IMR-90 (cell line): ENCODE measurements around the gene SLC22A7. TPM values are rescaled to one million over a fixed set of nuclear protein-coding genes. Genes with fewer than 3 reads are reported as not detected.

Experiments used
- ATAC-seq: fragments of 200-7000 bp; cut with Tn5 transposase; 2 replicates; pipeline ENCODE4 v1.9.1; 2020; ENCODE audit warnings: low read depth, mild to moderate bottlenecking, moderate library complexity
- BruUV-seq: library from RNA; stranded (reverse); fragments of 400-500 nt; replicated peaks from 2 replicates; lab custom pipeline; 2021; lab: Mats Ljungman, UMichigan
- CTCF ChIA-PET: fragments of 300-600 bp; formaldehyde crosslinking; extraction: SDS; loops from one replicate; lab custom pipeline; 2021; ENCODE audit warnings: antibody characterized with exemption; lab: Yijun Ruan, JAX
- POLR2A ChIA-PET: fragments of 300-600 bp; sonication (Branson Sonifier 250); formaldehyde crosslinking; loops from one replicate; lab custom pipeline; 2022; ENCODE audit warnings: antibody characterized with exemption; ENCODE audit not compliant: unreplicated experiment; lab: Charles Lee
- DNase-seq: peaks from one replicate; pipeline ENCODE4 v3.0.0; 2013
- H2AFZ ChIP-seq: replicated peaks from 2 replicates; pipeline ENCODE3; 2013; ENCODE audit warnings: low read length, mild to moderate bottlenecking; ENCODE audit not compliant: poor library complexity
- H2AK5ac ChIP-seq: 2 replicates; pipeline ENCODE4 v1.6.1; 2013; ENCODE audit warnings: low read depth, low read length, inconsistent platforms
- H2AK9ac ChIP-seq: replicated peaks from 2 replicates; pipeline ENCODE3; 2013; ENCODE audit warnings: mild to moderate bottlenecking, low read depth, low read length, moderate library complexity; ENCODE audit not compliant: poor library complexity
- H2BK120ac ChIP-seq: 2 replicates; pipeline ENCODE4 v1.6.1; 2013; ENCODE audit warnings: low read depth, low read length, inconsistent platforms
- H2BK15ac ChIP-seq: 3 replicates; pipeline ENCODE4 v1.6.1; 2013; ENCODE audit warnings: low read depth, low read length, inconsistent platforms
- H2BK20ac ChIP-seq: 2 replicates; pipeline ENCODE4 v1.6.1; 2013; ENCODE audit warnings: low read depth, mild to moderate bottlenecking, inconsistent platforms, low read length, moderate library complexity
- H2BK5ac ChIP-seq: 2 replicates; pipeline ENCODE4 v1.6.1; 2013; ENCODE audit warnings: mild to moderate bottlenecking, low read depth, low read length, inconsistent platforms; ENCODE audit not compliant: poor library complexity, severe bottlenecking
- H3K14ac ChIP-seq: replicated peaks from 2 replicates; pipeline ENCODE4 v1.6.1; 2013; ENCODE audit warnings: low read depth, low read length, inconsistent platforms
- H3K18ac ChIP-seq: 2 replicates; pipeline ENCODE4 v1.6.1; 2013; ENCODE audit warnings: low read depth, low read length, control low read depth
- H3K23ac ChIP-seq: 2 replicates; pipeline ENCODE4 v1.6.1; 2013; ENCODE audit warnings: low read depth, low read length, inconsistent platforms
- H3K27ac ChIP-seq: 2 replicates; pipeline ENCODE4 v1.5.1; 2013; ENCODE audit warnings: mild to moderate bottlenecking, control low read depth, low read length; ENCODE audit not compliant: insufficient read depth
- H3K27me3 ChIP-seq: 2 replicates; pipeline ENCODE4 v1.6.1; 2013; ENCODE audit warnings: low read length; ENCODE audit not compliant: control insufficient read depth, insufficient read depth
- H3K36me3 ChIP-seq: 2 replicates; pipeline ENCODE4 v1.6.1; 2013; ENCODE audit warnings: low read length, mixed read lengths; ENCODE audit not compliant: control insufficient read depth, insufficient read depth
- H3K4ac ChIP-seq: 2 replicates; pipeline ENCODE4 v1.6.1; 2013; ENCODE audit warnings: low read depth, low read length, inconsistent platforms
- H3K4me1 ChIP-seq: 2 replicates; pipeline ENCODE4 v1.6.1; 2013; ENCODE audit warnings: low read length, mixed read lengths; ENCODE audit not compliant: control insufficient read depth, insufficient read depth
- H3K4me2 ChIP-seq: 2 replicates; pipeline ENCODE4 v1.6.1; 2013; ENCODE audit warnings: low read depth, mild to moderate bottlenecking, control low read depth, low read length, moderate library complexity
- H3K4me3 ChIP-seq: 2 replicates; pipeline ENCODE4 v1.5.1; 2013; ENCODE audit warnings: low read depth, mild to moderate bottlenecking, control low read depth, low read length, moderate library complexity; ENCODE audit not compliant: insufficient read depth
- H3K56ac ChIP-seq: 2 replicates; pipeline ENCODE4 v1.6.1; 2013; ENCODE audit warnings: low read length, inconsistent platforms; ENCODE audit not compliant: insufficient read depth; ENCODE audit errors: extremely low read depth
- H3K79me1 ChIP-seq, 2 experiments: 2 replicates each; pipeline ENCODE4 v1.6.1; 2013; ENCODE audit warnings: low read length in 2 of 2, inconsistent platforms in 1 of 2, low read depth in 1 of 2
- H3K9ac ChIP-seq: 2 replicates; pipeline ENCODE4 v1.6.1; 2013; ENCODE audit warnings: low read depth, low read length, control low read depth
- H3K9me1 ChIP-seq: 2 replicates; pipeline ENCODE4 v1.6.1; 2013; ENCODE audit warnings: low read length, inconsistent platforms; ENCODE audit not compliant: insufficient read depth
- H3K9me3 ChIP-seq: 2 replicates; pipeline ENCODE4 v1.6.1; 2013; ENCODE audit warnings: low read length; ENCODE audit not compliant: control insufficient read depth, insufficient read depth
- H4K20me1 ChIP-seq: 2 replicates; pipeline ENCODE4 v1.6.1; 2013; ENCODE audit warnings: low read length, inconsistent platforms; ENCODE audit not compliant: insufficient read depth
- H4K5ac ChIP-seq: 2 replicates; pipeline ENCODE4 v1.6.1; 2013; ENCODE audit warnings: mild to moderate bottlenecking, low read depth, low read length, control low read depth
- H4K8ac ChIP-seq, 2 experiments: 2 replicates each; pipeline ENCODE4 v1.6.1; 2013; ENCODE audit warnings: low read depth in 2 of 2, low read length in 2 of 2, control low read depth in 1 of 2, inconsistent platforms in 1 of 2
- H4K91ac ChIP-seq: 2 replicates; pipeline ENCODE4 v1.6.1; 2013; ENCODE audit warnings: low read depth, low read length, inconsistent platforms; ENCODE audit not compliant: insufficient read depth
- CHD1 ChIP-seq: IDR thresholded peaks from 2 replicates; pipeline ENCODE4 v1.6.1; 2012; ENCODE audit warnings: low read depth, low read length, improper control_type of control experiment
- ELK1 ChIP-seq: fragments of 150-350 bp; IDR thresholded peaks from 2 replicates; pipeline ENCODE4 v1.6.1; 2016; ENCODE audit warnings: low read depth, mild to moderate bottlenecking, low read length, moderate library complexity, borderline replicate concordance
- MAFK ChIP-seq: IDR thresholded peaks from 2 replicates; pipeline ENCODE4 v1.6.1; 2012; ENCODE audit warnings: low read depth, low read length, improper control_type of control experiment
- RCOR1 ChIP-seq: IDR thresholded peaks from 2 replicates; pipeline ENCODE4 v1.6.1; 2012; ENCODE audit warnings: mild to moderate bottlenecking, low read length, improper control_type of control experiment; ENCODE audit not compliant: insufficient replicate concordance
- SMC3 ChIP-seq: fragments of 150-350 bp; IDR thresholded peaks from 2 replicates; pipeline ENCODE4 v1.6.1; 2016; ENCODE audit warnings: low read depth, mild to moderate bottlenecking, antibody characterized with exemption, low read length, moderate library complexity
- WGBS, 2 experiments: methylation state at CpG; one replicate each; pipeline versions ENCODE4 v1.1.5 to v1.1.7; 2013; ENCODE audit warnings: missing lambda C conversion rate in 2 of 2; ENCODE audit not compliant: insufficient read length in 1 of 2; ENCODE audit errors: extremely low coverage in 2 of 2; 5-methylcytosine and 5-hydroxymethylcytosine counted together
- dilution Hi-C: fragments of 300-500 bp; cut with HindIII; formaldehyde crosslinking; loops from one replicate; pipeline ENCODE4 v1.14.3; 2018; ENCODE audit warnings: low sequenced_read_pairs; ENCODE audit not compliant: unreplicated experiment
- in situ Hi-C: fragments of 300-500 bp; cut with MboI; formaldehyde crosslinking; loops from 3 replicates; pipeline ENCODE4 v1.14.3; 2019; ENCODE audit warnings: low sequenced_read_pairs, inconsistent platforms, mixed read lengths
- intact Hi-C: fragments of 100-400 bp; cut with micrococcal nuclease; formaldehyde crosslinking; loops from 2 replicates; pipeline ENCODE4 v1.10.0; 2022
- polyA plus RNA-seq, 3 experiments: library from polyadenylated mRNA; depleted of rRNA; stranded (reverse); fragments of >200 nt; gene quantifications; 2 replicates each; pipeline ENCODE4 v1.2.3, GENCODE V29; 2012; ENCODE audit warnings: low replicate concordance in 1 of 3
- total RNA-seq: library from RNA; depleted of rRNA; stranded (reverse); fragments of >200 nt; gene quantifications from 2 replicates; pipeline ENCODE4 v1.2.3, GENCODE V29; 2012

SLC22A7 gene
- total and polyA plus RNA-seq, 2 of the 4 experiments (the other 2 are of a cell fraction) = not detected

DNA sequence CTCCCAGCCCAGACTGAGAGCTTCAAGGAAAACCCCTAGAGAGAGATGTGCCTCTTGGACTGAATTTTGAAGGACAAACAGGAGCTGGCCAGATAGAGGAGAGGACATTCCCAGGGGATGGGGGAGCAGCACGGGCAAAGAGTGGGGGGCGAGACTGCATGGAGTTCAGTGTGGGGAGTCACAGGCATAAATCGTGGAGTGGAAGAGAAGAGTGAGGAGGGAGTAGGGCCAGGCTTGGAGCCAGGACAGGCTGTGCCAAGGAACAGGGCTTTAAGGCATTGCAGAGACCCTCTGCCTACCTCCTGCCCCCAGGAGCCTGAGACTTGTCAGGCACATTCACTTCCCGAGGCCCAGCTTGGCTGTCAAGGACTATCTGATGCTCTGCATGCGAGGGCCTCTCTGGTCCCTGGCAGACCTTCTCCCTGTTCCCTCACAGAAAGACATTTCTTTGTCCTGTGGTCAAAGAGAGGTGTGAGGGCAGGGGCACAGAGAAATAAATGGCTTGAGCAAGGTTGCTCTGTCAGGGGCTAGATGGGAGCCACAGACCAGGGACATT lies 5.2 kb upstream of the SLC22A7 start:
- intact Hi-C loops (no loop called here), in situ Hi-C loops (no loop called here), dilution Hi-C loops (no loop called here)
- POLR2A ChIA-PET = no interaction called here
- no peak for DNase-seq
- no TSS peak for BruUV-seq
- no peak overlapping the region for H4K5ac ChIP-seq
- CTCF ChIA-PET = no interaction called here
- no peak for ATAC-seq
- no peak overlapping the region for H3K9ac ChIP-seq
- H2BK5ac ChIP-seq = no peak overlapping the region
- peak overlapping the region; percentile 11 for H2AFZ ChIP-seq
- no peaks in the 10 kb centered on the region for H3K4me1 ChIP-seq
- H4K20me1 ChIP-seq = no peaks in the 10 kb centered on the region
- no peak overlapping the region for H3K27ac ChIP-seq
- no peak overlapping the region for H4K8ac ChIP-seq
- no peak overlapping the region for H3K4me3 ChIP-seq
- no peak overlapping the region for H2AK5ac ChIP-seq
- H3K56ac ChIP-seq = no peak overlapping the region
- no peak overlapping the region for H3K14ac ChIP-seq
- TF ChIP-seq CHD1 (no peak), RCOR1 (no peak), MAFK (no peak), SMC3 (no peak), ELK1 (no peak)
- no peaks in the 10 kb centered on the region for H3K9me3 ChIP-seq
- H3K18ac ChIP-seq = no peak overlapping the region
- H4K91ac ChIP-seq = no peak overlapping the region
- no peaks in the 10 kb centered on the region for H3K9me1 ChIP-seq
- no peaks in the 10 kb centered on the region for H3K79me1 ChIP-seq
- H2BK20ac ChIP-seq = no peak overlapping the region
- H2BK15ac ChIP-seq = no peak overlapping the region
- 90% methylated on average over 2 of the region's 5 CpGs; no CpG with 5 or more reads in 1 of the 2 experiments for WGBS, 2 experiments
- no peak overlapping the region for H2AK9ac ChIP-seq
- H3K36me3 ChIP-seq = no peaks in the 10 kb centered on the region
- no peak overlapping the region for H3K4me2 ChIP-seq
- no peak overlapping the region for H2BK120ac ChIP-seq
- peaks cover 36% of the 10 kb centered on the region for H3K27me3 ChIP-seq
- H3K23ac ChIP-seq = no peak overlapping the region
- H3K4ac ChIP-seq = no peak overlapping the region
